Osteoblast (primary cell): ENCODE data around the gene LGALS8. TPM values are rescaled to one million over a fixed set of nuclear protein-coding genes. Genes with fewer than 3 reads are reported as not detected.

Experiments used
- DNase-seq: peaks from one replicate; pipeline ENCODE4 v3.0.0; 2011; ENCODE audit warnings: low spot score, mixed read lengths; ENCODE audit not compliant: insufficient read length; ENCODE audit errors: missing footprints
- H2AFZ ChIP-seq: 2 replicates; pipeline ENCODE4 v1.6.0; 2011; ENCODE audit warnings: mild to moderate bottlenecking, low read length
- H3K27ac ChIP-seq: 2 replicates; pipeline ENCODE4 v1.5.1; 2011; ENCODE audit warnings: mild to moderate bottlenecking, low read depth, low read length, moderate library complexity
- H3K27me3 ChIP-seq: 2 replicates; pipeline ENCODE4 v1.6.0; 2012; ENCODE audit warnings: mild to moderate bottlenecking, control low read depth, inconsistent platforms, low read length, moderate library complexity; ENCODE audit not compliant: insufficient read depth
- H3K36me3 ChIP-seq: 2 replicates; pipeline ENCODE4 v1.5.1; 2011; ENCODE audit warnings: mild to moderate bottlenecking, low read length, control low read depth, moderate library complexity; ENCODE audit not compliant: insufficient read depth
- H3K4me1 ChIP-seq: 2 replicates; pipeline ENCODE4 v1.5.1; 2011; ENCODE audit warnings: mild to moderate bottlenecking, low read length, control low read depth, moderate library complexity; ENCODE audit not compliant: insufficient read depth
- H3K4me2 ChIP-seq: 2 replicates; pipeline ENCODE4 v1.6.0; 2011; ENCODE audit warnings: mild to moderate bottlenecking, low read length; ENCODE audit not compliant: insufficient read depth
- H3K4me3 ChIP-seq: fragments of 200-600 bp; sonication (generic); 3 replicates; pipeline ENCODE4 v1.5.1; 2012; ENCODE audit warnings: mild to moderate bottlenecking, low read length, inconsistent platforms; ENCODE audit not compliant: insufficient read depth
- H3K79me2 ChIP-seq: 2 replicates; pipeline ENCODE4 v1.6.0; 2012; ENCODE audit warnings: mild to moderate bottlenecking, low read length, control low read depth, inconsistent platforms; ENCODE audit not compliant: insufficient read depth
- H3K9me3 ChIP-seq: 2 replicates; pipeline ENCODE4 v1.5.1; 2011; ENCODE audit warnings: low read depth, low read length, control low read depth
- H4K20me1 ChIP-seq: 2 replicates; pipeline ENCODE4 v1.6.0; 2012; ENCODE audit warnings: mild to moderate bottlenecking, low read length, control low read depth; ENCODE audit not compliant: insufficient read depth
- total RNA-seq: library from RNA; depleted of rRNA; stranded (reverse); fragments of >200 nt; gene quantifications from 2 replicates; pipeline ENCODE4 v1.2.3, GENCODE V29; 2012
- TF ChIP-seq, protein P1 (sequence below): IDR thresholded peaks from 2 replicates; pipeline ENCODE4 v1.5.1; 2011; ENCODE audit warnings: mild to moderate bottlenecking, low read depth, low read length, moderate library complexity; ENCODE audit errors: extremely low read depth

The LGALS8 gene
- total RNA-seq, 1 donor = 79.6 TPM

DNA sequence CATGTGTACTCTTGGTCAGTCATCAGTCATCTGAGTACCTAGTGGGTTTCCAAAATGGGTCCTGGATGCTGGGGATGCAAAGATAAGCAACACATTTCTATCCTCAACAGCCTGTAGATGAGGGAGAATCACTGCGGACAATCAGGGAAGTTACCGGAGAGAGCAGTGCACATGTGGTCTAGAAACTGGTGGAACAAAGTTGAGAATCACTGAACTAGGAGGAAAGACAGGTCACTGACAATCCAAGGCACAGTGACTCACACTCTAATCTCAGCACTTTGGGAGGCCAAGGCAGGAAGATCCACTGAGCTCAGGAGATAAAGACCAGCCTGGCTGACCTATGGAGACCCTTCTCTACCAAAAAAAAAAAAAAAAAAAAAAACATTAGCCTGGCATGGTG lies 31.4 kb upstream of the LGALS8 start:
- no peak for DNase-seq
- Histone ChIP-seq H2AFZ (no peak overlapping the region), H3K9me3 (no peaks in the 10 kb centered on the region), H3K4me3 (no peak overlapping the region), H3K4me1 (no peaks in the 10 kb centered on the region), H3K4me2 (no peak overlapping the region), H4K20me1 (no peaks in the 10 kb centered on the region), H3K79me2 (no peaks in the 10 kb centered on the region), H3K36me3 (no peaks in the 10 kb centered on the region), H3K27ac (no peak overlapping the region), H3K27me3 (peaks cover 8% of the 10 kb centered on the region)
- TF ChIP-seq, protein P1, sequence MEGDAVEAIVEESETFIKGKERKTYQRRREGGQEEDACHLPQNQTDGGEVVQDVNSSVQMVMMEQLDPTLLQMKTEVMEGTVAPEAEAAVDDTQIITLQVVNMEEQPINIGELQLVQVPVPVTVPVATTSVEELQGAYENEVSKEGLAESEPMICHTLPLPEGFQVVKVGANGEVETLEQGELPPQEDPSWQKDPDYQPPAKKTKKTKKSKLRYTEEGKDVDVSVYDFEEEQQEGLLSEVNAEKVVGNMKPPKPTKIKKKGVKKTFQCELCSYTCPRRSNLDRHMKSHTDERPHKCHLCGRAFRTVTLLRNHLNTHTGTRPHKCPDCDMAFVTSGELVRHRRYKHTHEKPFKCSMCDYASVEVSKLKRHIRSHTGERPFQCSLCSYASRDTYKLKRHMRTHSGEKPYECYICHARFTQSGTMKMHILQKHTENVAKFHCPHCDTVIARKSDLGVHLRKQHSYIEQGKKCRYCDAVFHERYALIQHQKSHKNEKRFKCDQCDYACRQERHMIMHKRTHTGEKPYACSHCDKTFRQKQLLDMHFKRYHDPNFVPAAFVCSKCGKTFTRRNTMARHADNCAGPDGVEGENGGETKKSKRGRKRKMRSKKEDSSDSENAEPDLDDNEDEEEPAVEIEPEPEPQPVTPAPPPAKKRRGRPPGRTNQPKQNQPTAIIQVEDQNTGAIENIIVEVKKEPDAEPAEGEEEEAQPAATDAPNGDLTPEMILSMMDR = no peak

DNA sequence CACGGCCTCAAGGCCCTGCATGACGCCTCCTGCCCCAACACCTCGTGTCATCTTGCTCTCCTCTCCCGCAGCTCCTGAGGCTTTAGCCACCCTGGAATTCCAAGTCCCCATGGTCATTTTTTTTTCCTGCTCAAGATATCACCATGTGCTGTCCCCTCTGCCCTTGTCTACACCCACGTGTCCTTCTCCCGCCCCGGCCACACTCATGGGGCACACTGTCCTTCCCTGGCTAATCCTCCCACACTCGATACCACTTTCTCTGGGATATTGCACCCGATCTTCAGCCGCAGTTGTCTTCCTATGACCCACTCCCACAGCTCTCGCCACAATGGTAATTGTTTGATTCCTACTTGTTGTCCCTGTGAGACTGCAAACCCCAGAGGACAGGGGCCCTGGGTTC lies 29.7 kb upstream of the LGALS8 start:
- H3K27ac ChIP-seq = no peak overlapping the region
- no peaks in the 10 kb centered on the region for H4K20me1 ChIP-seq
- no peak overlapping the region for H2AFZ ChIP-seq
- no peaks in the 10 kb centered on the region for H3K4me1 ChIP-seq
- no peaks in the 10 kb centered on the region for H3K9me3 ChIP-seq
- no peak for DNase-seq
- no peaks in the 10 kb centered on the region for H3K79me2 ChIP-seq
- no peak overlapping the region for H3K4me3 ChIP-seq
- no peaks in the 10 kb centered on the region for H3K36me3 ChIP-seq
- peaks cover 8% of the 10 kb centered on the region for H3K27me3 ChIP-seq
- H3K4me2 ChIP-seq = no peak overlapping the region
- TF ChIP-seq, protein P1 = no peak

DNA sequence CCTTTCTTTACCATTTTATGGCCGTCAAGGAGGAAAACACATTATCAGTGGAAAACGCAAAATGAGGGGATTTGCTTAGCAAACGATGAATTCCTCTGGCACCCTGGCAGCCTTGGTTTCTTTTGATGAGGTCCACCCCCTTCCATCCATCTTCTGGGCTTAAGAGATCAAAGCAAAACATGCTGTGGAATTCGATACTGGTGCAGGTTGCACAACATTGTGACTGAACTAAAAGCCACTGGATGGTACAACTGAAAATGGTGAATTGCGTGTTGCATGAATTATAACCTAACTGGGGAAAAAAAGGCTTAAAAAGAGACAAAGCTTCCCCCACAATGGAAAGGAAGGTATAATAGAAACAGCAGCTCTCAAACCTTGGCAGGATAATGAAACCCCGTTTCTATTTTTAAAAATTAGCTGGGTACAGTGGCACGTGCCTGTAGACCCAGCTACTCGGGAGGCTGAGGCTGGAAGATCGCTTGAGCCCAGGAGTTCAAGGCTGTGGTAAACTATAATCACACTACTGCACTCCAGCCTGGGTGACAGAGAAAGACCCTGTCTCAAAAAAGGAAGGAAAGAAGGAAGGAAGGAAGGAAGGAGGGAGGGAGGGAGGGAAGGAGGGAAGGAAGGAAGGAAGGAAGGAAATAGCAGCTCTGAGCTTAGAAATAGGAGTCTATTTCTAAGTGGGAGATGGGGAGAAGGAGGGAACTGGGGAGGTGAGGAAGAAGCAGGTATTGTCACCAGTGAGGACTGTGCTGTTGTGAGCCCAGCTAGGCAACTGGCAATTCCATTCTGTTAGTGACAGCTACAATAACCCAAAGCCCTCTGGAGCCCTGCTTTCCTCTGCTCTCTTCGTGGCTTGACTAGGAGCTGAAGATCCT lies 29.0 kb upstream of the LGALS8 start:
- Histone ChIP-seq H3K27ac (no peak overlapping the region), H2AFZ (no peak overlapping the region), H3K4me1 (no peaks in the 10 kb centered on the region), H3K4me2 (peak overlapping the region; percentile 45), H4K20me1 (no peaks in the 10 kb centered on the region), H3K36me3 (no peaks in the 10 kb centered on the region), H3K27me3 (peaks cover 8% of the 10 kb centered on the region), H3K9me3 (no peaks in the 10 kb centered on the region), H3K79me2 (no peaks in the 10 kb centered on the region), H3K4me3 (no peak overlapping the region)
- TF ChIP-seq, protein P1 = no peak
- DNase-seq = no peak

DNA sequence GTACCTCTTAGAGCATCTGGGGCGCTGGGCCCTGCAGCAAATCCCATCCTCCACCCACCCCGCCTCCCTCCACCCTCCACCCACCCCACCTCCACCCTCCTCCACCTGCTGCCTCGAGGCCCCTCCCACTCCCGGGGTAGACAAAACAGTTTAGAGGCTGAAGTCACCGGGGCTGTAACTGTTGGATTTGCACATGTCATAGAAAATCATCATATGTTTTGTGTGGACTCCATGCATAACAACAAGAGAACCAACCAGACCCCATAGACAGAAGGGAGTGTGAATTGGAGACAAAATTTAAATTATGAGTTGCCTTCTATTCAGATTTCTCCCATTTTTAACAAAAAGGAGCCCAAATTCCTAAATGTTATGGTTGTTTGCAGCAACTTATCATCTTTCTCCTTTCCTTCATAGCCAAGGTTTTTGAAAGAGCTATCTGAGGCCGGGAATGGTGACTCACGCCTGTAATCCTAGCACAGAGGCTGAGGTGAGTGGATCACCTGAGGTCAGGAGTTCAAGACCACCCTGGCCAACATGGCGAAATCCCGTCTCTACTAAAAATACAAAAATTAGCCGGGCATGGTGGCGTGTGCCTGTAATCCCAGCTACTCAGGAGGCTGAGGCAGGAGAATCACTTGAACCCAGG lies 28.2 kb upstream of the LGALS8 start:
- no peaks in the 10 kb centered on the region for H3K4me1 ChIP-seq
- no peaks in the 10 kb centered on the region for H4K20me1 ChIP-seq
- H3K9me3 ChIP-seq = no peaks in the 10 kb centered on the region
- no peak overlapping the region for H3K4me2 ChIP-seq
- DNase-seq = no peak
- TF ChIP-seq, protein P1 = no peak
- H3K36me3 ChIP-seq = no peaks in the 10 kb centered on the region
- H3K4me3 ChIP-seq = no peak overlapping the region
- no peak overlapping the region for H2AFZ ChIP-seq
- H3K27me3 ChIP-seq = peaks cover 8% of the 10 kb centered on the region
- no peak overlapping the region for H3K27ac ChIP-seq
- no peaks in the 10 kb centered on the region for H3K79me2 ChIP-seq
